CD4-positive, alpha-beta T cell (primary cell): Measurements from ENCODE around the gene FCN1. TPM values are rescaled to one million over a fixed set of nuclear protein-coding genes. Genes with fewer than 3 reads are reported as not detected.

Experiments
- ATAC-seq: fragments of 200-7000 bp; cut with Tn5 transposase; one replicate; pipeline ENCODE4 v1.10.0; 2022; ENCODE audit warnings: mild to moderate bottlenecking; ENCODE audit not compliant: poor library complexity
- CTCF ChIA-PET: fragments of 350-600 bp; sonication (Branson Sonifier 250); formaldehyde crosslinking; loops from one replicate; lab custom pipeline; 2021; ENCODE audit warnings: antibody characterized with exemption, inconsistent platforms; lab: Charles Lee
- POLR2A ChIA-PET: fragments of 350-600 bp; sonication (Branson Sonifier 250); formaldehyde crosslinking; loops from one replicate; lab custom pipeline; 2021; ENCODE audit warnings: antibody characterized with exemption, inconsistent platforms; lab: Charles Lee
- DNase-seq, 14 experiments: peaks; one replicate each; pipeline ENCODE4 v3.0.0-alpha.2; 2013 to 2020; ENCODE audit warnings: mixed read lengths in 2 of 14
- H3K27ac ChIP-seq, 2 donors: one replicate each; pipeline versions ENCODE4 v1.5.1 to v1.7.0; 2013; ENCODE audit warnings: low read length in 2 of 2, low read depth in 1 of 2, mild to moderate bottlenecking in 1 of 2
- H3K27me3 ChIP-seq, 2 experiments: 1 replicate in 1 of 2; 2 replicates in 1 of 2; pipeline versions ENCODE4 v1.6.1 to v1.7.0; 2013; ENCODE audit warnings: low read length in 2 of 2, control low read depth in 1 of 2, mild to moderate bottlenecking in 1 of 2, moderate library complexity in 1 of 2; ENCODE audit not compliant: insufficient read depth in 2 of 2, control insufficient read depth in 1 of 2
- H3K36me3 ChIP-seq: one replicate; pipeline ENCODE4 v1.6.1; 2013; ENCODE audit warnings: low read length, control low read depth; ENCODE audit not compliant: insufficient read depth
- H3K4me1 ChIP-seq: one replicate; pipeline ENCODE4 v1.6.1; 2013; ENCODE audit warnings: low read length, control low read depth; ENCODE audit not compliant: insufficient read depth
- H3K4me3 ChIP-seq: one replicate; pipeline ENCODE4 v1.5.1; 2013; ENCODE audit warnings: mild to moderate bottlenecking, low read length, moderate library complexity
- H3K9me3 ChIP-seq, 2 experiments: 1 replicate in 1 of 2; 2 replicates in 1 of 2; pipeline versions ENCODE4 v1.6.1 to v1.7.0; 2013; ENCODE audit warnings: low read length in 2 of 2, mild to moderate bottlenecking in 2 of 2, control low read depth in 1 of 2, moderate library complexity in 1 of 2; ENCODE audit not compliant: control insufficient read depth in 1 of 2, insufficient read depth in 1 of 2
- H3K27ac Mint-ChIP-seq: one replicate; pipeline ENCODE4 v1.8.0; 2020; ENCODE audit warnings: mixed read lengths
- H3K27me3 Mint-ChIP-seq: one replicate; pipeline ENCODE4 v1.8.0; 2021; ENCODE audit warnings: mixed read lengths
- H3K36me3 Mint-ChIP-seq: one replicate; pipeline ENCODE4 v1.8.0; 2021; ENCODE audit warnings: low read depth, mixed read lengths
- H3K4me1 Mint-ChIP-seq: one replicate; pipeline ENCODE4 v1.8.0; 2021; ENCODE audit warnings: low read depth, mixed read lengths
- H3K4me3 Mint-ChIP-seq: one replicate; pipeline ENCODE4 v1.8.0; 2020; ENCODE audit warnings: mild to moderate bottlenecking, mixed read lengths
- H3K9me3 Mint-ChIP-seq: one replicate; pipeline ENCODE4 v1.8.0; 2020; ENCODE audit warnings: mixed read lengths
- CTCF ChIP-seq: fragments of 200-600 bp; IDR thresholded peaks from one replicate; pipeline ENCODE4 v1.8.0; 2022; ENCODE audit warnings: antibody characterized with exemption, mild to moderate bottlenecking
- intact Hi-C, 2 experiments: fragments of 100-400 bp; cut with DNase I in 1 of 2; cut with micrococcal nuclease in 1 of 2; formaldehyde crosslinking; loops; one replicate each; pipeline versions ENCODE4 v1.15.1 to v1.9.0; 2023 to 2025; cut with DNase I, micrococcal nuclease
- total RNA-seq, 174 experiments: library from RNA in 2 of 174; stranded (reverse) in 2 of 174; gene quantifications; one replicate each; pipeline ENCODE4 v1.2.3 and lab custom pipeline; 2021 to 2026

FCN1 gene
- total RNA-seq, 2 experiments from 2014 or later: 9.9 to 10.5 TPM

GRCh38 chr9:134932171-134932570 lies 14.5 kb upstream of the FCN1 start:
- H3K36me3 ChIP-seq: no peaks in the 10 kb centered on the region
- peaks cover 2% of the 10 kb centered on the region for H3K4me1 ChIP-seq
- no peak overlapping the region for H3K27ac ChIP-seq
- H3K9me3 ChIP-seq: no peaks in the 10 kb centered on the region
- ATAC-seq (no peak), DNase-seq (no peak)
- no peaks in the 10 kb centered on the region for H3K9me3 Mint-ChIP-seq
- H3K27me3 ChIP-seq: peaks cover 4 to 6% of the 10 kb centered on the region in 2 experiments
- no peak for TF ChIP-seq CTCF
- no peaks in the 10 kb centered on the region for H3K4me1 Mint-ChIP-seq
- peaks cover 30% of the 10 kb centered on the region for H3K27me3 Mint-ChIP-seq
- no peak overlapping the region for H3K4me3 ChIP-seq
- no peak overlapping the region for H3K27ac Mint-ChIP-seq
- intact Hi-C loops: no loop called here
- no peak overlapping the region for H3K4me3 Mint-ChIP-seq
- POLR2A ChIA-PET: no interaction called here
- CTCF ChIA-PET: no interaction called here
- H3K36me3 Mint-ChIP-seq: no peaks in the 10 kb centered on the region

- Mint-ChIP-seq H3K27me3 (peaks cover 33% of the 10 kb centered on the region), H3K9me3 (no peaks in the 10 kb centered on the region)
- H3K27ac ChIP-seq: no peak overlapping the region
These were observed 12.7 kb upstream of the FCN1 start for GRCh38 chr9:134930398-134930797.

GRCh38 chr9:134929193-134930158 lies 11.8 kb upstream of the FCN1 start:
- H3K27ac Mint-ChIP-seq: no peak overlapping the region
- Histone ChIP-seq H3K9me3 (no peaks in the 10 kb centered on the region), H3K27ac (no peak overlapping the region), H3K27me3 (peaks cover 2 to 6% of the 10 kb centered on the region in 2 experiments), H3K36me3 (no peaks in the 10 kb centered on the region), H3K4me1 (no peaks in the 10 kb centered on the region), H3K4me3 (no peak overlapping the region)
- TF ChIP-seq CTCF: no peak
- H3K36me3 Mint-ChIP-seq: no peaks in the 10 kb centered on the region
- H3K4me1 Mint-ChIP-seq: no peaks in the 10 kb centered on the region
- ATAC-seq: no peak
- H3K9me3 Mint-ChIP-seq: no peaks in the 10 kb centered on the region
- peak in 3 of 14 experiments; percentile 26 to 66 (median 58) for DNase-seq
- H3K27me3 Mint-ChIP-seq: peaks cover 33% of the 10 kb centered on the region
- POLR2A ChIA-PET: no interaction called here
- CTCF ChIA-PET: no interaction called here
- no peak overlapping the region for H3K4me3 Mint-ChIP-seq
- intact Hi-C loops: no loop called here

More at GRCh38 chr9:134930398-134930797, 12.7 kb upstream of the FCN1 start:
- DNase-seq (no peak), ATAC-seq (no peak)
- POLR2A ChIA-PET: no interaction called here
- Histone ChIP-seq H3K4me3 (no peak overlapping the region), H3K27me3 (peaks cover 2 to 6% of the 10 kb centered on the region in 2 experiments), H3K9me3 (no peaks in the 10 kb centered on the region), H3K36me3 (no peaks in the 10 kb centered on the region), H3K4me1 (no peaks in the 10 kb centered on the region)
- TF ChIP-seq CTCF: no peak
- intact Hi-C loops: no loop called here
- no peak overlapping the region for H3K4me3 Mint-ChIP-seq
- CTCF ChIA-PET: no interaction called here
- no peaks in the 10 kb centered on the region for H3K4me1 Mint-ChIP-seq
- no peak overlapping the region for H3K27ac Mint-ChIP-seq
- no peaks in the 10 kb centered on the region for H3K36me3 Mint-ChIP-seq
